Measurements from ENCODE around the gene PRRC2C.

- TF ChIP-seq, protein P1, sequence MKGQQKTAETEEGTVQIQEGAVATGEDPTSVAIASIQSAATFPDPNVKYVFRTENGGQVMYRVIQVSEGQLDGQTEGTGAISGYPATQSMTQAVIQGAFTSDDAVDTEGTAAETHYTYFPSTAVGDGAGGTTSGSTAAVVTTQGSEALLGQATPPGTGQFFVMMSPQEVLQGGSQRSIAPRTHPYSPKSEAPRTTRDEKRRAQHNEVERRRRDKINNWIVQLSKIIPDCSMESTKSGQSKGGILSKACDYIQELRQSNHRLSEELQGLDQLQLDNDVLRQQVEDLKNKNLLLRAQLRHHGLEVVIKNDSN (IDR thresholded peaks at IDR 0.05): no peak
- no peak for TF ChIP-seq EP300 (IDR thresholded peaks at IDR 0.05; ENCODE audit: borderline replicate concordance)
- no peak for TF ChIP-seq CREB1 (IDR thresholded peaks at IDR 0.05; ENCODE audit: low read depth)
- TF ChIP-seq RAD21 (IDR thresholded peaks at IDR 0.05; ENCODE audit: low read depth): no peak
- no peak for TF ChIP-seq NFIC (IDR thresholded peaks at IDR 0.05)
- TF ChIP-seq TAF1 (IDR thresholded peaks at IDR 0.05; ENCODE audit: low read depth): no peak
- TF ChIP-seq MAX (IDR thresholded peaks at IDR 0.05): no peak
- TF ChIP-seq FOXM1 (IDR thresholded peaks at IDR 0.05; ENCODE audit: borderline replicate concordance, low read depth): no peak
- no peak for TF ChIP-seq REST (IDR thresholded peaks at IDR 0.05; ENCODE audit: low read depth)
- no peak for TF ChIP-seq TEAD4 (IDR thresholded peaks at IDR 0.05)
- TF ChIP-seq TCF12 (IDR thresholded peaks at IDR 0.05; ENCODE audit: low read depth): no peak
Measured at GRCh38 chr1:171622152-171622462, 136.8 kb downstream of the PRRC2C start, which contains the start of gene MYOCOS.
